ENCODE results near the gene ZDHHC9.
A peak's percentile ranks its signal among the peaks of the same experiment; 100 is the strongest.

Gene ZDHHC9

DNA sequence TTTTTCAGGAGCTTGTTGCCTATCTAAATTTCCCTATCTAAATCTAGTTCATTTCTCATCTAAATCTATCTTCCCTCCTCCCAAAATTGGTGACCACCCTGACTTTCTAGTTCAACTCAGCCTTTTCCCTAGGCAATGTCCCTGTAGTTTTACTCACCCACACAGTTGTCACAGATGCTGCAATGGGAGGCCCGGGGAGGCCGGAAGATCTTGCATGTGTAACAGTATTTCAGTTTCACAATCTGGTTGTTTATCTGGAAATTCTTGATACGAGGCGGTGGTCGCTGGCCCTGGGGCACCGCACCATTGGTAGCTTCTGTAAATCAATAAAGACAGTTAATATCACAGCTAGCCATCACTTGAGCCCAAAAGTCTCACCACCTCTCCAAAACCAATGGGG, 20.2 kb downstream of the ZDHHC9 start:
- Histone ChIP-seq H3K9ac (no peak overlapping the region), H3K4me1 (peaks cover 10% of the 10 kb centered on the region; the same call in 1 of the 2 replicates), H3K36me3 (peaks cover 21% of the 10 kb centered on the region; the same call in 1 of the 2 replicates), H3K9me3 (no peaks in the 10 kb centered on the region), H3K4me2 (peak overlapping the region; percentile 21), H4K20me1 (no peaks in the 10 kb centered on the region), H3K4me3 (no peak overlapping the region), H3K27me3 (peaks cover 33% of the 10 kb centered on the region), H3K27ac (no peak overlapping the region)
- TF ChIP-seq Cebpa-rat (IDR thresholded peaks at IDR 0.05): no peak

DNA sequence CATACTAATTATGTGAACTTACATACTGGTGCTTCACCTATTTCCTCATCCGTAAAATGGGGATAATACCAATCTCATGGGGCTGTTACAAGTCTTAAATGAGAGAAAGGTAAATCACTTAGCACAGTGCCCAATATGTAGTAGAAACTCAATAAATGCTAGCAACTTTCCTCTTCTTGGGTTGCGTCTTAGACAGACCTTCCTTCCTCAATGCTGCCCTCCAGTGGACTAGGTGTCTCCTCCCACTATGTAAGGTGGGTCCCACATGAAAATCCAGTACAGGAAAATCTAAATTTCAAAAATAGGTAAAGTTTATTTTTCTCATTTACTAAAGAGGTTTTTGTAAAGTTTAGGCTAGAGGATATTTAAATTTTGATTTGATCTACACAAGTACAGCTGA, 20.6 kb downstream of the ZDHHC9 start:
- Histone ChIP-seq H4K20me1 (no peaks in the 10 kb centered on the region), H3K4me1 (peaks cover 10% of the 10 kb centered on the region; the same call in 1 of the 2 replicates), H3K9ac (no peak overlapping the region), H3K36me3 (peaks cover 19% of the 10 kb centered on the region), H3K9me3 (no peaks in the 10 kb centered on the region), H3K4me3 (no peak overlapping the region), H3K27me3 (peaks cover 30% of the 10 kb centered on the region), H3K4me2 (peak overlapping the region; percentile 21), H3K27ac (no peak overlapping the region)
- TF ChIP-seq Cebpa-rat (IDR thresholded peaks at IDR 0.05): no peak

DNA sequence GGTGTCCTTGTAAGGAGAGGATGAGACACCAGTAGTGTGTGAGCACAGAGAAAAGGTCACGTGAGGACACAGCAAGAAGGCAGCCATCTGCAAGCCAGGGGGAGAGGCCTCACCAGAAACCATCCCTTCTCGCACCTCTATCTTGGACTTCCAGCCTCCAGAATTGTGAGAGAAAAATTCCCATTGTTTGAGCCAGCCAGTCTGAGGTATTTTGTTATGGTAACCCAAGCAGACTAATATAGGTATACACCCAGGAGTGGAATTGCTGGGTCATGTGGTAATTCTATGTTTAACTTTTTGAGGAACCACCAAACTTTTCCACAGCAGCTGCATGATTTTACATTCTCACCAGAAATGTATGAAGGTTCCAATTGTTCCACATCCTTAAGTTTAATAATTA, 25.6 kb downstream of the ZDHHC9 start:
- Histone ChIP-seq H3K36me3 (peaks cover 29% of the 10 kb centered on the region), H3K27me3 (peaks cover 29% of the 10 kb centered on the region), H3K9me3 (0 out of 2 replicates have a peak, but pooled peaks cover 3% of the 10 kb centered on the region), H4K20me1 (no peaks in the 10 kb centered on the region), H3K4me1 (no peaks in the 10 kb centered on the region), H3K9ac (no peak overlapping the region), H3K4me2 (no peak overlapping the region), H3K4me3 (no peak overlapping the region), H3K27ac (no peak overlapping the region)
- TF ChIP-seq Cebpa-rat (IDR thresholded peaks at IDR 0.05): no peak

DNA sequence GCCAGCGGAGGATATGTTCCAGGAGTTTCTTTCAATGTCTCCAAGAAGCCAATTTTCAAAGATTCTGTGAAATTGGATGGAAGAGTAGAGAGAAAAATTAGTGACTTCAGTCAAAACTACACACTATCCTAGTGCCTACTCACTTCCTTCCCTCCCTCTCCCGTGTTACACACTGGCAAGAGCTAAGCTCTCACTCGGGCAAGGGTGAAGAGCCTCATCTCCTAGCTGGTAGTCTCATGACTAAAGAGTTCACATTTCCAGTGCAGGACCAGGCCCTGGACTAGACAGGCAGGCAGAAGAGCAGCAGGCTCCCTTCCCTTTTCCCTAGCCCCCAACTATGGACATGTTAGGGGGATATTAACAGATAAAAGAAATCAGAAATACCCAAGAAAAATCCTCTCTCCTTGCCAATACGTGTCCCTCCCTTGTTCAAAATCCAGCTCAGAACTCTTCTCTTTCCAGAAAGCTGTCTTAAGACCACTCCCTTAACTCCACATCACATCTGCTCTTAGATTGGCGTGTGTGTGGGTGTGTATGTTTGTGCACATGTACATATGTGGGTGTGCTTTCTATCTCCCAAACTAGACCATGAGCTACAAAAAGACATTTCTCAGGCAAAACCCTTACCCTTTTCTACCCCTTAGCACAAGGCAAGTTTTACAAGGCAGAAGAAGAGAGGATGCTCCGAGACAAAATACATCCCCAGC, 29.9 kb downstream of the ZDHHC9 start:
- Histone ChIP-seq H3K4me3 (no peak overlapping the region), H3K27ac (no peak overlapping the region), H3K36me3 (peaks cover 52% of the 10 kb centered on the region), H3K9ac (no peak overlapping the region), H4K20me1 (no peaks in the 10 kb centered on the region), H3K9me3 (peaks cover 11% of the 10 kb centered on the region), H3K4me1 (no peaks in the 10 kb centered on the region), H3K27me3 (peaks cover 40% of the 10 kb centered on the region), H3K4me2 (no peak overlapping the region)
- no peak for TF ChIP-seq Cebpa-rat (IDR thresholded peaks at IDR 0.05)

DNA sequence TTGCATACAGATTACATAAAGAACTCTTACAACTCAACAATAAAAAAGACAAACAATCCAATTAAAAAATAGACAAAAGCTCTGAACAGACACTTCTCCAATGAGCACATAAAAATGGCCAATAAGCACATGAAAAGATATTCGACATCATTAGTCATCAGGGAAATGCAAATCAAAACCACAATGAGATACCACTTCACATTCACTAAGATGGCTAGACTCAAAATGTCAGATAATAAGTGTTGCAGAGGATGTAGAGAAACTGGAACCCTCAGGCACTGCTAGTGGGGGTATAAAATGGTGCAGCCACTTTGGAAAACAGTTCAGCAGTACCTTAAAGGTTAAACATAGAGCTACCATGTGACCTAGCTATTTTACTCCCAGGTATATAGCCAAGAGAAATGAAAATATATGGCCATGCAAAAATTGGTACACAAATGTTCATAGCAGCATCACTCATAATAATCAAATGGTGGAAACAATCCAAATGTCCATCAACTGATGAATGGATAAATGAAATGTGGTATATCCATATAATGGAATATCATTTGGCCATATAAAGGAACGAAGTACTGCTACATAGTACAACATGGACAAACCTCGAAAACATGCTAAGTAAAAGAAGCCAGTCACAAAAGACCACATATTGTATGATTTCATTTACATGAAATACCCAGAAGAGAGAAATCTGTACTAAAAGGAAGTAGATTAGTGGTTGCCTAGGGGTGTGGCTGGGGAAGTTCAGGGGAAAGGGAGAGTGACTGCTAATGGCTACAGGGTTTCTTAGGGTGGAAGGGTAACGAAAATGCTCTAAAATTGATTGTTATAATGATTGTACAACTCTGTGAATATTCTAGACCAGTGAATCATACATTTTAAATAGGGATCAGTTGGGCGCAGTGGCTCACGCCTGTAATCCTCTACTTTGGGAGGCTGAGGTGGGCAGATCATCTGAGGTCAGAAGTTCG, 34.6 kb downstream of the ZDHHC9 start:
- Histone ChIP-seq H3K36me3 (peaks cover 64% of the 10 kb centered on the region), H3K4me3 (no peak overlapping the region), H3K9me3 (peaks cover 9% of the 10 kb centered on the region), H3K4me2 (no peak overlapping the region), H3K9ac (no peak overlapping the region), H3K27ac (no peak overlapping the region), H4K20me1 (no peaks in the 10 kb centered on the region), H3K4me1 (no peaks in the 10 kb centered on the region), H3K27me3 (peaks cover 44% of the 10 kb centered on the region)
- TF ChIP-seq Cebpa-rat (IDR thresholded peaks at IDR 0.05): no peak

DNA sequence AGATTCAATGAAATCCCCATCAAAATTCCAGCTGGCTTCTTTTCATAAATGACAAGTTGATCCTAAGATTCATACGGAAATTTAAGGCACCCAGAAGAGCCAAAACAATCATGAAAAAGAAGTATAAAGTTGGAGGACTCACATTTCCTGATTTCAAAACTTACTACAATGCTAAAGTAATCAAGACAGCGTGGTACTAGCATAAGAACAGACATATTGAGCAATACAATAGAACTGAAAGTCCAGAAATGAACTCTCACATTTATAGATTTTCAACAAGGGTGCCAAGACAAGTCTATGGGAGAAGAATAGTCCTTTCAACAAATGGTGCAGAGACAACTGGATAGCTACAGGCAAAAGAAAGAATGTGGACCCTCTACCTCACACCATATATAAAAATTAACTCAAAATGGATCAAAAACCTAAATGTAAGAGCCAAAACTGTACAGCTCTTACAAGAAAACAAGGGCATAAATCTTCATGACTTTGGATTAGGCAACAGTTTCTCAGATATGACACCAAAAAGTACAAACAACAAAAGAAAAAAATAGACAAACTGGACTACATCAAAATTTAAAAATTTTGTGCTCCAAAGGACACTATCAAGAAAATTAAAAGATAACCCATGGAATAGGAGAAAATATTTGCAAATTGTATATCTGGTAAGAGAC, 35.4 kb downstream of the ZDHHC9 start:
- Histone ChIP-seq H3K9ac (no peak overlapping the region), H3K27ac (no peak overlapping the region), H4K20me1 (no peaks in the 10 kb centered on the region), H3K4me1 (no peaks in the 10 kb centered on the region), H3K4me3 (no peak overlapping the region), H3K36me3 (peaks cover 56% of the 10 kb centered on the region), H3K9me3 (peaks cover 9% of the 10 kb centered on the region), H3K27me3 (peaks cover 43% of the 10 kb centered on the region), H3K4me2 (no peak overlapping the region)
- no peak for TF ChIP-seq Cebpa-rat (IDR thresholded peaks at IDR 0.05)

DNA sequence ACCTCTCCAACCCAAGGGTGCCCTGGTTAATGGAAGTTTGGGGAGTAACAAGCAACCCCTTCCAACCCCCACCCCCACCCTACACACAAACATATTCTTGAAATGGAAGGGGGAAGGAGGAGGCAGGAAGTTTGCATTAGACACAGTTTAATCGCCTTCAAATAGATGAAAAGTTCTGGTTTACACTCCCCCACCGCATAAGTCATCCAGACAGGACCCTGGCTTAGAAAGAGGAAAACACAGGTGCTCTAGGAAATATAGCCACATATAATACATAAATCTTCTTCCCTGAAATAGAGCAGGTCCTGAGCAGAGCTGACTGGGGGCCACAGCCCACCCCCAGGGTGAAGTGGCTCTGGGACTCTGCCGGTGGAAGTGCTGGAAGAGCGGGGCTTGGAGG, 38.9 kb downstream of the ZDHHC9 start:
- Histone ChIP-seq H3K4me2 (no peak overlapping the region), H4K20me1 (no peaks in the 10 kb centered on the region; the same call in 1 of the 2 replicates), H3K27me3 (peaks cover 45% of the 10 kb centered on the region), H3K9ac (no peak overlapping the region), H3K4me3 (no peak overlapping the region), H3K9me3 (peaks cover 9% of the 10 kb centered on the region), H3K4me1 (no peaks in the 10 kb centered on the region), H3K36me3 (peaks cover 32% of the 10 kb centered on the region), H3K27ac (no peak overlapping the region)
- no peak for TF ChIP-seq Cebpa-rat (IDR thresholded peaks at IDR 0.05)

DNA sequence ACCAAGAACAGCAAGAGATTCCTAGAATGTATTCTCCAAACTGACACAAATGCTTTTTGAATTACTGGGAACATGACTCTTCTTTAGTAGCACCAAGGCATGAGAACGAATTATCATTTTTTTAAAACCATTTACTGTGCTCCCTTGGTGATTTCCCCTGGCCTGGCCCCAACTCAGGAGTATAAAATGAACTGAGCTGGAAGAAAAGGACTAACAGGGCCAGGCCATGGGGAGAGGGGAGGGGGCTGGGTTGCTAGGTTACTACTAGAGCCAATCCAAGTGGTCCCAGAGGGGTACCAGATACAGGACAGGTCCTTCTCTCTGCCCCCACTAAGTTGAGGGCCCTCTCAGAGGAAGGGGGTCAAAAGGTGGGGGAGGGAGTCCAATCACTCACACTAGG, 40.8 kb downstream of the ZDHHC9 start:
- TF ChIP-seq Cebpa-rat (IDR thresholded peaks at IDR 0.05): no peak
- Histone ChIP-seq H3K4me1 (no peaks in the 10 kb centered on the region; the same call in 1 of the 2 replicates), H3K4me2 (no peak overlapping the region), H3K27ac (no peak overlapping the region), H3K9me3 (no peaks in the 10 kb centered on the region), H3K4me3 (no peak overlapping the region), H3K9ac (no peak overlapping the region), H4K20me1 (peaks cover 4% of the 10 kb centered on the region), H3K36me3 (peaks cover 36% of the 10 kb centered on the region), H3K27me3 (peaks cover 60% of the 10 kb centered on the region)

DNA sequence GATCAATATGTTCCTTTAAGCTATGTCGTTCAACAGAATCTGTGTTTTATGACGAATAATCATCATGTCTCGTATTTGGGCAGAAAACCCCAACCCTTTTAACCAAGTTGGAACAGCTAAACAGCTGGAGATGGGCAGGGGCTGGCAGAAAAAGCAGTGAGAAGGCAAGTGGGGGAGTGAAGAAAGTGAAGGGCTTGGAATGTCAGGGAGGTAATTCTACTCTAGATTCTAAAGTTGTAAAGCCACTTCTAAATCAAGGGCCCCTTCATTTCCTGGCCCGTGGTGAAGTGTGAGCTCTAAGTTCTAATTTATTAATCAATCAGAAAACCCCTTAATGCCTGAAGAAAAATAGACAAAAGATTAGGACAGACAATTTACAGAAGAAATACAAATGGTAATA, 43.5 kb downstream of the ZDHHC9 start:
- H3K27me3 ChIP-seq: peaks cover 68% of the 10 kb centered on the region
- H3K27ac ChIP-seq: no peak overlapping the region
- no peak overlapping the region for H3K4me3 ChIP-seq
- no peaks in the 10 kb centered on the region for H3K9me3 ChIP-seq
- peaks cover 29% of the 10 kb centered on the region for H4K20me1 ChIP-seq
- H3K4me2 ChIP-seq: no peak overlapping the region
- H3K4me1 ChIP-seq: no peaks in the 10 kb centered on the region; the same call in 1 of the 2 replicates
- H3K36me3 ChIP-seq: peaks cover 37% of the 10 kb centered on the region
- H3K9ac ChIP-seq: no peak overlapping the region
- no peak for TF ChIP-seq Cebpa-rat (IDR thresholded peaks at IDR 0.05)
